ENCODE measurements around the gene ZNRF3.

DNA sequence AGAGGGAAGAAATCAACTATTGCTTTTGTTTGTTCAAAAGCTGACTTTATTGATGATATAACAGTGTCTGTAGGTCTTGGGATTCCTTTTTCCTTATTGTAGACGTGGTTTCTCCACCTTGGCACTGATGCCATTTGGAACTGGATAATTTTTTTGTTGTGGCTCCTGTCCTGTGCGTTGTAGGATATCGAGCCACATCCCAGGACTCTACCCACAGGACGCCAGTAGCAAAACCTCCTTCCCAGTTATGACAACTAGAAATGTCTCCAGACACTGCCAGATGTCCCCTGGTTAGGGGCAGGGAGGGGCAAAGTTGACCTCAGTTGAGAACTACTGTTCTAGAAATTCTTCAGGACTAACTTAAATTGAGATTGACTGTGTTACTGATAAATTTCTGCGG lies 45.8 kb downstream of the ZNRF3 start:
- TF ChIP-seq CTCF (conservative IDR thresholded peaks at IDR 0.05 in 1 of 2, IDR thresholded peaks at IDR 0.05 in 1 of 2; ENCODE audit: extremely low read depth in 1 of 2, insufficient read depth in 1 of 2, low read depth in 1 of 2, low read length in 2 of 2) (no peak), EZH2 (IDR thresholded peaks at IDR 0.05; ENCODE audit: borderline replicate concordance, low read length) (no peak)
